ENCODE measurements around the gene PCNX3. TPM values are rescaled to one million over a fixed set of nuclear protein-coding genes. Genes with fewer than 3 reads are reported as not detected.

The PCNX3 gene
- total and polyA plus RNA-seq, 2 of the 13 experiments (the other 11 are each of a cell fraction or from before 2014, with no cell fraction given): 16.2 to 23.0 TPM

- TF ChIP-seq FUBP1 (CRISPR knock-in tag; IDR thresholded peaks at IDR 0.05; ENCODE audit: borderline replicate concordance) (no peak), ZNF549 (CRISPR knock-in tag; IDR thresholded peaks at IDR 0.05) (no peak), KLF12 (CRISPR knock-in tag; IDR thresholded peaks at IDR 0.05; ENCODE audit: borderline replicate concordance) (no peak; the same call in none of the 2 replicates), ZFP91 (CRISPR knock-in tag; IDR thresholded peaks at IDR 0.05; ENCODE audit: borderline replicate concordance) (peak; percentile 96), ZNF207 (IDR thresholded peaks at IDR 0.05; ENCODE audit: borderline replicate concordance) (no peak), ZNF777 (CRISPR knock-in tag; IDR thresholded peaks at IDR 0.05) (peak; percentile 75), SAFB2 (CRISPR knock-in tag; IDR thresholded peaks at IDR 0.05; ENCODE audit: borderline replicate concordance, low read depth) (peak; percentile 45; the same call in 1 of the 2 replicates), ZFY (CRISPR knock-in tag; IDR thresholded peaks at IDR 0.05) (peak; percentile 87), RFXANK (CRISPR knock-in tag; IDR thresholded peaks at IDR 0.05) (peak; percentile 78; the same call in 1 of the 2 replicates), MED13 (CRISPR knock-in tag; IDR thresholded peaks at IDR 0.05) (no peak; the same call in 1 of the 2 replicates), KDM5B (CRISPR knock-in tag; IDR thresholded peaks at IDR 0.05; ENCODE audit: borderline replicate concordance) (no peak; the same call in 1 of the 2 replicates)
- TF ChIP-seq, protein P1, sequence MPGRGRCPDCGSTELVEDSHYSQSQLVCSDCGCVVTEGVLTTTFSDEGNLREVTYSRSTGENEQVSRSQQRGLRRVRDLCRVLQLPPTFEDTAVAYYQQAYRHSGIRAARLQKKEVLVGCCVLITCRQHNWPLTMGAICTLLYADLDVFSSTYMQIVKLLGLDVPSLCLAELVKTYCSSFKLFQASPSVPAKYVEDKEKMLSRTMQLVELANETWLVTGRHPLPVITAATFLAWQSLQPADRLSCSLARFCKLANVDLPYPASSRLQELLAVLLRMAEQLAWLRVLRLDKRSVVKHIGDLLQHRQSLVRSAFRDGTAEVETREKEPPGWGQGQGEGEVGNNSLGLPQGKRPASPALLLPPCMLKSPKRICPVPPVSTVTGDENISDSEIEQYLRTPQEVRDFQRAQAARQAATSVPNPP (CRISPR knock-in tag; IDR thresholded peaks at IDR 0.05): no peak
- TF ChIP-seq, protein P2, sequence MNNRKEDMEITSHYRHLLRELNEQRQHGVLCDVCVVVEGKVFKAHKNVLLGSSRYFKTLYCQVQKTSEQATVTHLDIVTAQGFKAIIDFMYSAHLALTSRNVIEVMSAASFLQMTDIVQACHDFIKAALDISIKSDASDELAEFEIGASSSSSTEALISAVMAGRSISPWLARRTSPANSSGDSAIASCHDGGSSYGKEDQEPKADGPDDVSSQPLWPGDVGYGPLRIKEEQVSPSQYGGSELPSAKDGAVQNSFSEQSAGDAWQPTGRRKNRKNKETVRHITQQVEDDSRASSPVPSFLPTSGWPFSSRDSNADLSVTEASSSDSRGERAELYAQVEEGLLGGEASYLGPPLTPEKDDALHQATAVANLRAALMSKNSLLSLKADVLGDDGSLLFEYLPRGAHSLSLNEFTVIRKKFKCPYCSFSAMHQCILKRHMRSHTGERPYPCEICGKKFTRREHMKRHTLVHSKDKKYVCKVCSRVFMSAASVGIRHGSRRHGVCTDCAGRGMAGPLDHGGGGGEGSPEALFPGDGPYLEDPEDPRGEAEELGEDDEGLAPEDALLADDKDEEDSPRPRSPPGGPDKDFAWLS (CRISPR knock-in tag; IDR thresholded peaks at IDR 0.05; ENCODE audit: borderline replicate concordance): no peak
- TF ChIP-seq, protein P3, sequence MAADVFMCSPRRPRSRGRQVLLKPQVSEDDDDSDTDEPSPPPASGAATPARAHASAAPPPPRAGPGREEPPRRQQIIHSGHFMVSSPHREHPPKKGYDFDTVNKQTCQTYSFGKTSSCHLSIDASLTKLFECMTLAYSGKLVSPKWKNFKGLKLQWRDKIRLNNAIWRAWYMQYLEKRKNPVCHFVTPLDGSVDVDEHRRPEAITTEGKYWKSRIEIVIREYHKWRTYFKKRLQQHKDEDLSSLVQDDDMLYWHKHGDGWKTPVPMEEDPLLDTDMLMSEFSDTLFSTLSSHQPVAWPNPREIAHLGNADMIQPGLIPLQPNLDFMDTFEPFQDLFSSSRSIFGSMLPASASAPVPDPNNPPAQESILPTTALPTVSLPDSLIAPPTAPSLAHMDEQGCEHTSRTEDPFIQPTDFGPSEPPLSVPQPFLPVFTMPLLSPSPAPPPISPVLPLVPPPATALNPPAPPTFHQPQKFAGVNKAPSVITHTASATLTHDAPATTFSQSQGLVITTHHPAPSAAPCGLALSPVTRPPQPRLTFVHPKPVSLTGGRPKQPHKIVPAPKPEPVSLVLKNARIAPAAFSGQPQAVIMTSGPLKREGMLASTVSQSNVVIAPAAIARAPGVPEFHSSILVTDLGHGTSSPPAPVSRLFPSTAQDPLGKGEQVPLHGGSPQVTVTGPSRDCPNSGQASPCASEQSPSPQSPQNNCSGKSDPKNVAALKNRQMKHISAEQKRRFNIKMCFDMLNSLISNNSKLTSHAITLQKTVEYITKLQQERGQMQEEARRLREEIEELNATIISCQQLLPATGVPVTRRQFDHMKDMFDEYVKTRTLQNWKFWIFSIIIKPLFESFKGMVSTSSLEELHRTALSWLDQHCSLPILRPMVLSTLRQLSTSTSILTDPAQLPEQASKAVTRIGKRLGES (CRISPR knock-in tag; IDR thresholded peaks at IDR 0.05; ENCODE audit: borderline replicate concordance): no peak
- TF ChIP-seq, protein P4, sequence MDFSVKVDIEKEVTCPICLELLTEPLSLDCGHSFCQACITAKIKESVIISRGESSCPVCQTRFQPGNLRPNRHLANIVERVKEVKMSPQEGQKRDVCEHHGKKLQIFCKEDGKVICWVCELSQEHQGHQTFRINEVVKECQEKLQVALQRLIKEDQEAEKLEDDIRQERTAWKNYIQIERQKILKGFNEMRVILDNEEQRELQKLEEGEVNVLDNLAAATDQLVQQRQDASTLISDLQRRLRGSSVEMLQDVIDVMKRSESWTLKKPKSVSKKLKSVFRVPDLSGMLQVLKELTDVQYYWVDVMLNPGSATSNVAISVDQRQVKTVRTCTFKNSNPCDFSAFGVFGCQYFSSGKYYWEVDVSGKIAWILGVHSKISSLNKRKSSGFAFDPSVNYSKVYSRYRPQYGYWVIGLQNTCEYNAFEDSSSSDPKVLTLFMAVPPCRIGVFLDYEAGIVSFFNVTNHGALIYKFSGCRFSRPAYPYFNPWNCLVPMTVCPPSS (IDR thresholded peaks at IDR 0.05): no peak
Measured at GRCh38 chr11:65569973-65570918, 45.3 kb upstream of the PCNX3 start, which contains the start of gene ZNRD2 (continued).
